AG04449 (cell line): ENCODE measurements around the gene DYDC1.

Experiments
- CTCF ChIA-PET: fragments of 350-600 bp; formaldehyde crosslinking; extraction: SDS; loops from one replicate; lab custom pipeline; 2021; ENCODE audit warnings: antibody characterized with exemption; lab: Yijun Ruan, JAX
- POLR2A ChIA-PET: fragments of 400-600, 350-600 bp; formaldehyde crosslinking; extraction: SDS; loops from one replicate; lab custom pipeline; 2020; ENCODE audit warnings: antibody characterized with exemption, inconsistent platforms; lab: Yijun Ruan, JAX
- DNase-seq: peaks from one replicate; pipeline ENCODE4 v3.0.0-alpha.2; 2010; ENCODE audit warnings: low read depth, low spot score
- H3K4me3 ChIP-seq: 2 replicates; pipeline ENCODE4 v1.5.1; 2011; ENCODE audit warnings: low read depth, mild to moderate bottlenecking, control low read depth, low read length
- CTCF ChIP-seq: IDR thresholded peaks from one replicate; pipeline ENCODE4 v1.5.1; 2011; ENCODE audit warnings: mild to moderate bottlenecking, moderate library complexity, low read length, control low read depth, inconsistent platforms; ENCODE audit not compliant: insufficient read depth; ENCODE audit errors: missing control alignments

Gene DYDC1

GRCh38 chr10:80394358-80394916 is 37.9 kb upstream of the DYDC1 start:
- ChIA-PET POLR2A (no interaction called here), CTCF (no interaction called here)
- H3K4me3 ChIP-seq, result no peak overlapping the region
- no peak for DNase-seq
- TF ChIP-seq CTCF, result no peak

- no peak for TF ChIP-seq CTCF
- DNase-seq, result no peak
- POLR2A ChIA-PET, result no interaction called here
- no peak overlapping the region for H3K4me3 ChIP-seq
- CTCF ChIA-PET, result no interaction called here
Observed at GRCh38 chr10:80392250-80392649, 35.7 kb upstream of the DYDC1 start.

- POLR2A ChIA-PET, result no interaction called here
Observed at GRCh38 chr10:80390740-80391139, 34.2 kb upstream of the DYDC1 start.

GRCh38 chr10:80382989-80383388 is 26.4 kb upstream of the DYDC1 start:
- ChIA-PET CTCF (interaction anchor here (0.7 to 2.5 kb wide), 8 partner anchors 61 to 636 kb away, joined by 3 to 10 read pairs (median 3); no protein-coding TSS in a partner anchor), POLR2A (no interaction called here)
- peak; percentile 33 for TF ChIP-seq CTCF
- no peak for DNase-seq
- H3K4me3 ChIP-seq, result no peak overlapping the region

More at GRCh38 chr10:80390740-80391139, 34.2 kb upstream of the DYDC1 start:
- no peak for DNase-seq
- CTCF ChIA-PET, result no interaction called here
- no peak overlapping the region for H3K4me3 ChIP-seq
- no peak for TF ChIP-seq CTCF

GRCh38 chr10:80380185-80380584 is 23.6 kb upstream of the DYDC1 start:
- no peak for DNase-seq
- TF ChIP-seq CTCF, result no peak
- H3K4me3 ChIP-seq, result no peak overlapping the region
- ChIA-PET POLR2A (no interaction called here), CTCF (interaction anchor here (1.4 to 1.8 kb wide), 2 partner anchors 125 to 639 kb away, joined by 4 read pairs; no protein-coding TSS in a partner anchor)

GRCh38 chr10:80379701-80380100 is 23.1 kb upstream of the DYDC1 start:
- POLR2A ChIA-PET, result no interaction called here
- CTCF ChIA-PET, result interaction anchor here (1.4 to 1.8 kb wide), 2 partner anchors 126 to 639 kb away, joined by 4 read pairs; no protein-coding TSS in a partner anchor
- DNase-seq, result no peak
- H3K4me3 ChIP-seq, result no peak overlapping the region
- no peak for TF ChIP-seq CTCF
